NB4 (cell line): ENCODE data around the gene ZNF629.

Experiments used
- CTCF ChIP-seq: IDR thresholded peaks from one replicate; pipeline ENCODE4 v1.5.1; 2012; ENCODE audit warnings: low read depth, low read length
- POLR2A ChIP-seq: IDR thresholded peaks from 2 replicates; pipeline ENCODE4 v1.6.1; 2011; ENCODE audit warnings: mild to moderate bottlenecking; ENCODE audit not compliant: insufficient read length; ENCODE audit errors: extremely low read depth

DNA sequence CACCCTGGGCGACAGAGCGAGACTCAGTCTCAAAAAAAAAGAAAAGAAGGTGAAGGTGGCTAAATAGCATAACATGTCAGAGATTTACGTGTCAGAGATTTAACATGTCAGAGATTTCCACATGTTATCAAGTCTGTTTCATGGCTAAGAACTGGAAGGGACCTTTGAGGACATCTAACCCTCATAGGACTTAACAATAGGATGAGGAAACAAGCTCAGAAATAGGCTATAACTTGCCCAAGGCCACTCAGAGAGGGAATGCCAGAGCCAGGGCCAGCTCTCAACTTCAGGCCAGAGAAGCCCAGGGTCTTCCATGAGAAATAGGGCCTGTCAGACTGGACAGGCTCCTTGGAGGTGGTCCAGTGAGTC, 26.8 kb upstream of the ZNF629 start:
- no peak for TF ChIP-seq CTCF
- TF ChIP-seq POLR2A, result no peak
